ENCODE data around the gene SENP5.

DNA sequence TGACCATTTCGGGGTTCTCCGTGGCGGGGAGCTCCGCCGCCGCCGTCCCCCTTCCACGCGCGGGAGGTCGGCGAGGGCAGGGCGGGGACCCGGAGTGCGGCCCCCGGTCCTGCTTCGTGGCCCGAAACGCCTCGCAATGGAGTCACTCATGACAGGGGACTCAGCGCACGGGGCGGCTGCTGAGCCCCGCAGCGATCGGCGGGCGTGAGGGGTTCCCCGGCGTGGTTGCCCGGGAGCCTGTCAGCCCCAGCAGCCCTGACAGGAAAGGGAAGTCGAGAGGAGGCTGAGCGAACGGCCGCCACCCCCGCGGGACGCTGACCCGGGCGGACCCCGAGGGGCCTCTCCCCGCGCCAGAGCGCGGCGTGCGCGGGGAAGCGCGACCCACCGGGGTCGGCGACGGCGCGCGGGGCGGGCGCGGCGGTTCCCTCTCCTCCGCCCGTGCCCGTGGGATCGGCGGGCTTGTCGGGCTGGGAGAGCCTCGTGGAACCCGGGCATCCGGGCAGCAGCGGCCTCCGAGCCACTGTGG lies 101.5 kb downstream of the SENP5 start:
- TF ChIP-seq, protein P1, sequence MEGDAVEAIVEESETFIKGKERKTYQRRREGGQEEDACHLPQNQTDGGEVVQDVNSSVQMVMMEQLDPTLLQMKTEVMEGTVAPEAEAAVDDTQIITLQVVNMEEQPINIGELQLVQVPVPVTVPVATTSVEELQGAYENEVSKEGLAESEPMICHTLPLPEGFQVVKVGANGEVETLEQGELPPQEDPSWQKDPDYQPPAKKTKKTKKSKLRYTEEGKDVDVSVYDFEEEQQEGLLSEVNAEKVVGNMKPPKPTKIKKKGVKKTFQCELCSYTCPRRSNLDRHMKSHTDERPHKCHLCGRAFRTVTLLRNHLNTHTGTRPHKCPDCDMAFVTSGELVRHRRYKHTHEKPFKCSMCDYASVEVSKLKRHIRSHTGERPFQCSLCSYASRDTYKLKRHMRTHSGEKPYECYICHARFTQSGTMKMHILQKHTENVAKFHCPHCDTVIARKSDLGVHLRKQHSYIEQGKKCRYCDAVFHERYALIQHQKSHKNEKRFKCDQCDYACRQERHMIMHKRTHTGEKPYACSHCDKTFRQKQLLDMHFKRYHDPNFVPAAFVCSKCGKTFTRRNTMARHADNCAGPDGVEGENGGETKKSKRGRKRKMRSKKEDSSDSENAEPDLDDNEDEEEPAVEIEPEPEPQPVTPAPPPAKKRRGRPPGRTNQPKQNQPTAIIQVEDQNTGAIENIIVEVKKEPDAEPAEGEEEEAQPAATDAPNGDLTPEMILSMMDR (IDR thresholded peaks at IDR 0.05): no peak
- no peak for TF ChIP-seq POLR2A (IDR thresholded peaks at IDR 0.05)
- TF ChIP-seq POLR2AphosphoS5 (IDR thresholded peaks at IDR 0.05): no peak

All from prostate gland (tissue), 2 donors.